Activated T-cell treated with anti-CD3 and anti-CD28 coated beads, Interleukin-2, amount 50 U/mL, for 4 hours (primary cell): Measurements from ENCODE around the gene SOX21. TPM values are rescaled to one million over a fixed set of nuclear protein-coding genes. Genes with fewer than 3 reads are reported as not detected.

ENCODE experiments used
- ATAC-seq, 2 donors: fragments of 200-7000 bp; cut with Tn5 transposase; one replicate each; pipeline ENCODE4 v1.10.0; 2021
- DNase-seq: peaks from one replicate; pipeline ENCODE4 v3.0.0-alpha.2; 2020
- H3K27me3 Mint-ChIP-seq: one replicate; pipeline ENCODE4 v1.8.0; 2021; ENCODE audit warnings: low read depth, mixed read lengths
- H3K36me3 Mint-ChIP-seq: one replicate; pipeline ENCODE4 v1.8.0; 2022; ENCODE audit warnings: mixed read lengths; ENCODE audit not compliant: insufficient read depth
- H3K4me1 Mint-ChIP-seq: one replicate; pipeline ENCODE4 v1.8.0; 2021; ENCODE audit warnings: low read depth, mixed read lengths
- H3K4me3 Mint-ChIP-seq: one replicate; pipeline ENCODE4 v1.8.0; 2021; ENCODE audit warnings: mild to moderate bottlenecking, moderate library complexity, mixed read lengths
- H3K9me3 Mint-ChIP-seq: one replicate; pipeline ENCODE4 v1.8.0; 2021; ENCODE audit warnings: mixed read lengths
- total RNA-seq, 3 donors: library from RNA; stranded (reverse); gene quantifications; one replicate each; pipeline ENCODE4 v1.2.1, GENCODE V29; 2021

SOX21 gene
- total RNA-seq, 3 donors from 2014 or later: not detected

GRCh38 chr13:94704377-94705080 lies 7.8 kb downstream of the SOX21 start:
- peaks cover 6% of the 10 kb centered on the region for H3K4me1 Mint-ChIP-seq
- ATAC-seq (no peak), DNase-seq (no peak)
- H3K27me3 Mint-ChIP-seq: peaks cover 95% of the 10 kb centered on the region
- no peaks in the 10 kb centered on the region for H3K9me3 Mint-ChIP-seq
- H3K4me3 Mint-ChIP-seq: no peak overlapping the region
- H3K36me3 Mint-ChIP-seq: no peaks in the 10 kb centered on the region

DNA sequence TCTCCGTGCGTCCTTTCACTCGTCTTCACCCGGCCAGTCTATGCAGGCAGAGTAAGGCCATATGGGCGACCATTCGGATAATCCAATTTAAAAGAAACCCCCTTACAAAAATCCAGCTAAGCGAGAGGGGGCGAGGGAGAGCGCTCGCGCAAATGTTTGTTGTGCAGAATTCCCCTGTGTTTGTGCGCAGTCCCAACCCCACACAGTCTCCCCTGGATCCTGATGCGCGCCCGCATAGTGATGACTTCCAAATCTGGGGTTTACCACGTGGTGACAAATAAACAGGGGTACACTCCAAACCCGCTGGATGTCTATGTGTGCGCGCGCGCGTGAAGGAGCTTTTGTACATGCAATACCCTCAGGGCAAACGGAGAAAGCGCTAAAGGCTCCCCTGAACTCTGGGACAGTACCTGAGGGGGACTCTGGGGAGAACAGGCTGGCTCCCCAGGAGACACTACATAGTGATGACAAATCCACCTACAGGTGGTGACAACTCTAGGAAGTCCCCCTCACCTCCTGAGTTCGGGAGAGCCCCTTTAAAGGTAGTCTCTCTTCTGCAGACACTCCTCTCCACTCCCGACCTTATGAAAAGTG lies 8.5 kb downstream of the SOX21 start:
- peaks cover 6% of the 10 kb centered on the region for H3K4me1 Mint-ChIP-seq
- H3K27me3 Mint-ChIP-seq: peaks cover 93% of the 10 kb centered on the region
- DNase-seq (no peak), ATAC-seq (peak; percentile 47 to 58)
- no peaks in the 10 kb centered on the region for H3K36me3 Mint-ChIP-seq
- no peaks in the 10 kb centered on the region for H3K9me3 Mint-ChIP-seq
- no peak overlapping the region for H3K4me3 Mint-ChIP-seq

- peaks cover 93% of the 10 kb centered on the region for H3K27me3 Mint-ChIP-seq
- DNase-seq (no peak), ATAC-seq (no peak)
- peaks cover 4% of the 10 kb centered on the region for H3K4me1 Mint-ChIP-seq
- no peaks in the 10 kb centered on the region for H3K36me3 Mint-ChIP-seq
- H3K9me3 Mint-ChIP-seq: no peaks in the 10 kb centered on the region
- H3K4me3 Mint-ChIP-seq: no peak overlapping the region
Measured at GRCh38 chr13:94703271-94703670, 9.1 kb downstream of the SOX21 start.

DNA sequence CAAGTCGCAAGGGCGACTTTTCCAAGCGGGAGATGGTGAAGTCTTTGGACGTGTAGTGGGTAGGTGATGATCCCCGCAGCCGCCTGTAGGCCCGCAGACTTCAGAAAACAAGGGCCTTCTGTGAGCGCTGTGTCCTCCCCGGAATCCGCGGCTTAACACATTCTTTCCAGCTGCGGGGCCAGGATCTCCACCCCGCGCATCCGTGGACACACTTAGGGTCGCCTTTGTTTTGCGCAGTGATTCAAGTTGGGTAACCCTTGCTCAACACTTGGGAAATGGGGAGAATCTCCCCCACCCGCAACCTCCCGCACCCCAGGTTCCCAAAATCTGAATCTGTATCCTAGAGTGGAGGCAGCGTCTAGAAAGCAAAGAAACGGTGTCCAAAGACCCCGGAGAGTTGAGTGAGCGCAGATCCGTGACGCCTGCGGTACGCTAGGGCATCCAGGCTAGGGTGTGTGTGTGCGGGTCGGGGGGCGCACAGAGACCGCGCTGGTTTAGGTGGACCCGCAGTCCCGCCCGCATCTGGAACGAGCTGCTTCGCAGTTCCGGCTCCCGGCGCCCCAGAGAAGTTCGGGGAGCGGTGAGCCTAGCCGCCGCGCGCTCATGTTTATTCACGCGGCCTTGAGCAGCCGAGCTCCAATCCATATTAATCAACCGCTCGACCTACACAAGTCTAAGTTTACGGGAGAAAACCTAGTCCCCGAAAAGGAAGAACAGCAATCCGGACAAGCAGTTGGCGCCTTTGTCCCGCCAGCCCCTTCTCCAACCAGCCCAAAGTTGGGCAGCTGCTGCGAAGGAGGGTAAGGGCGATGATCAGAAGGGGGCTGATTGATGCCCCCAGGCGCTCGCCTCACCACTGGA lies 9.9 kb downstream of the SOX21 start:
- no peaks in the 10 kb centered on the region for H3K9me3 Mint-ChIP-seq
- peaks cover 88% of the 10 kb centered on the region for H3K27me3 Mint-ChIP-seq
- no peak overlapping the region for H3K4me3 Mint-ChIP-seq
- ATAC-seq (no peak), DNase-seq (no peak)
- no peaks in the 10 kb centered on the region for H3K4me1 Mint-ChIP-seq
- H3K36me3 Mint-ChIP-seq: no peaks in the 10 kb centered on the region

DNA sequence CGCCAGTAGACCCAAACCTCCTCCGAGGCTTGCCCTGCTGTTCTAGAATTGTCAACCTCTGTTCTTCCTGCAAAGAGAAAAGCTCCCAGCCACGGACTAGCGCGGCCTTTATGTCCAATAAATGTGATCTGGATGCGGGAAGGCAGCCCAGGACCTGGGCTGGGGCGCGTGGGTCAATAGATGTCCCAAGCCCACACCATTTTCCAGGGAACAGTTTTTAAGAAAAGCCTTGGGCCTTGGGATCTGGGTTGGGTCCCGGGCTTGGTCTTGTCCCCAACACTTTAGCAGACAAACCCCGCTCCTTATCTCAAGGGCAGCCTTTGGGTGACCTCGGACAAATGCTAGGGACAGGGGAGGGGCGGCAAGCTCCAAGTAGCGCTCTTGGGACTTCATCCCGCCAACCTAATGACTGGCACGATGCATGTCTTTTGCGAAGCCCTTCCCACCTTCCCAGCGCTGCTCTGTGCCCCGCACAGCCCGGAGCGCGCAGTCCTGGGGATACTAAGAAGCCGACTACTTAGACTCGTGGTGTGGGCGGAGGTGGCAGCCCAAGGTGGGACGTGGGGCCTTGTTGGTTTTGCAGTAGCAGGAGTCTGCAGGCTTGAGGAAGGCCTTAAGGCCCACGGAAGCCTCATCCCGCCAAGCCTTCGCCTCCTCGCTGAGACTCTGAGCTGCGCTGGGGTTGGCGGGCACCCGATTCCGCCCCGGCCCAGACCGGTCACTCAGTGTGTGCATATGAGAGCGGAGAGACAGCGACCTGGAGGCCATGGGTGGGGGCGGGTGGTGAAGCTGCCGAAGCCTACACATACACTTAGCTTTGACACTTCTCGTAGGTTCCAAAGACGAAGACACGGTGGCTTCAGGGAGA lies 10.8 kb downstream of the SOX21 start:
- Mint-ChIP-seq H3K36me3 (no peaks in the 10 kb centered on the region), H3K4me1 (no peaks in the 10 kb centered on the region), H3K4me3 (no peak overlapping the region), H3K9me3 (no peaks in the 10 kb centered on the region), H3K27me3 (peaks cover 85% of the 10 kb centered on the region)
- DNase-seq (no peak), ATAC-seq (no peak)

GRCh38 chr13:94700536-94700935 lies 11.8 kb downstream of the SOX21 start:
- H3K9me3 Mint-ChIP-seq: no peaks in the 10 kb centered on the region
- H3K4me3 Mint-ChIP-seq: no peak overlapping the region

DNA sequence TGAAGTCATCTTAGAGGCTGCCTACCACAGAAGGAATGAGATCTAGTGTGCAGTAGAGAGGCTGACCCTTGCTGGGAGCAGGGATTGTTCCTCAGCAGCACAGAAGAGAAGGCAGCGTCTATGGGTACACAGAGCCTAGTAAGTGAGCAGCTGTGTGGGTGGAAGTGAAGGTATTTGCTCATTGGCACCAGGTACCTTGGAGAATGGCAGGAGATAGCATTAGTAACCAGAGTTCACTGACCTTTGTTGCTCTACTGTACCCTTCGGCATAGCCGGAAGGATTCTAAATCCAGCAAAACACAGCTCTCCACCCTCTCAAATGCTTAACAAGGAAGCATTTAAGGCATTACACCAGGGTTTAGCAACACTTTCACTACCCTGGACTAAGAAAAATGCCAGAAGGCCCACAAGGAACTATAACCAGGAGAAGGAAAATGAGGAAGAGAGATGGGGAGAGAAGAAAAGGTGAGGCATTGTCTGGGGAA lies 12.3 kb downstream of the SOX21 start:
- H3K27me3 Mint-ChIP-seq: peaks cover 77% of the 10 kb centered on the region
- no peak for DNase-seq
- H3K36me3 Mint-ChIP-seq: no peaks in the 10 kb centered on the region
- no peaks in the 10 kb centered on the region for H3K4me1 Mint-ChIP-seq
- H3K9me3 Mint-ChIP-seq: no peaks in the 10 kb centered on the region
- no peak for ATAC-seq
- no peak overlapping the region for H3K4me3 Mint-ChIP-seq

More at GRCh38 chr13:94700536-94700935, 11.8 kb downstream of the SOX21 start:
- DNase-seq: no peak
- H3K36me3 Mint-ChIP-seq: no peaks in the 10 kb centered on the region
- no peak for ATAC-seq
- H3K4me1 Mint-ChIP-seq: no peaks in the 10 kb centered on the region
- H3K27me3 Mint-ChIP-seq: peaks cover 78% of the 10 kb centered on the region

DNA sequence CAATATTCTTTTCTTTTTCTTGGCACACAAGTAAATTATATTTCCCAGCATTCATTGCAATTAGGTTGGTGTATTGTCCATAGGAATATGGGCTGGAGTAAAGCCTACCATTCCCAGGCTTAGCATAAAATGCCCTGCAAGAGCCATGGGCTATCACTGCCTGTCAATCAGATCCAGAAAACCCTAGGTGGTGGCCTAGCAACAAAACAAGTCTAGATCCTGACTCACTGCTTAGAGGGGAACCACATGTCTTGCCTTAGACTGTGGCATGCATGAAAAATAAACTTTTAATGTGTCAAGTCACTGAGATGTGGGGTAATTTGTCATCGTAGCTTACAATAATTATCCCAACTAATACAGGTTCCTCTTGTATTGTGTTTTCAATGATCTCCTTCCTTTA lies 16.2 kb downstream of the SOX21 start:
- no peaks in the 10 kb centered on the region for H3K9me3 Mint-ChIP-seq
- ATAC-seq (no peak), DNase-seq (no peak)
- no peak overlapping the region for H3K4me3 Mint-ChIP-seq
- no peaks in the 10 kb centered on the region for H3K36me3 Mint-ChIP-seq
- H3K27me3 Mint-ChIP-seq: peaks cover 57% of the 10 kb centered on the region
- no peaks in the 10 kb centered on the region for H3K4me1 Mint-ChIP-seq

DNA sequence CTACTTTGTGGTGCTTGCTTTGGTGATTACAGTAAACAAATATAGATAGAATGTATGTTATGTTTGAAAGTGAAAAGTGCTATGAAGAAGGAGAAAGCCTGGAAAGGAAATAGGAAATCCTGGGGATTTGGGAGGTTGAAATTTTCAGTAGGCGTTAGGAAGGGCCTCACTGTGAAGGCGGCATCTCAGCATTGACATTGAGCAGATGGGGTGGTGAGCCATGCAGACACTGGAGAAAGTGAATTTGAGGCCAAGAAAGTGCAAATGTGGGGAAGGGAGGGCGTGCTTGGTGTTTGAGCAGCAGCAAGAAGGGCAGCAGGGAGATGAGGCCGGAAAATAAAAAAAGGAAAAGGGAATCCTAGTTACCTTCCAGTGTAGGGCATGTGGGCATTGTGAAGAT lies 20.3 kb downstream of the SOX21 start:
- no peak overlapping the region for H3K4me3 Mint-ChIP-seq
- no peaks in the 10 kb centered on the region for H3K9me3 Mint-ChIP-seq
- DNase-seq (no peak), ATAC-seq (no peak)
- peaks cover 35% of the 10 kb centered on the region for H3K27me3 Mint-ChIP-seq
- no peaks in the 10 kb centered on the region for H3K36me3 Mint-ChIP-seq
- no peaks in the 10 kb centered on the region for H3K4me1 Mint-ChIP-seq

DNA sequence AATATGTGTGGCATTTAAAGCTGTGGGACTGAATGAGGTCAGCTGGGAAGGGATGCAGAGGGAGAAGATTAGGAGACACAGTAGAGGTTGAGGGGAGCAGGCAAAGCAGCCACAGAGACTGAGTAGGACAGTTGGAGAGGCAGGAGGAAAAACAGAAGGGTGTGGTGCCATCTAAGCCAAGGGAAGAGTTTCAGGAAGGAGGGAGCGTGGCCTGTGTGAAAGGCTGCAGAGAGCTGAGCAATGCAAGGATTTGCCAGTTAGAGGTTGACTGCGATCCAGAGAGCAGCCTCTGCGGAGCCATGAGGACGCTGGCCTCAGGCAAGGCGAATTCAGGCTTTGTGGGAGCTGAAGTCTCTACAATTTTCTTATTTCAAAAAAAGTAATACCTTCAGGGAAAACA lies 28.9 kb downstream of the SOX21 start:
- Mint-ChIP-seq H3K4me1 (no peaks in the 10 kb centered on the region), H3K9me3 (no peaks in the 10 kb centered on the region)

DNA sequence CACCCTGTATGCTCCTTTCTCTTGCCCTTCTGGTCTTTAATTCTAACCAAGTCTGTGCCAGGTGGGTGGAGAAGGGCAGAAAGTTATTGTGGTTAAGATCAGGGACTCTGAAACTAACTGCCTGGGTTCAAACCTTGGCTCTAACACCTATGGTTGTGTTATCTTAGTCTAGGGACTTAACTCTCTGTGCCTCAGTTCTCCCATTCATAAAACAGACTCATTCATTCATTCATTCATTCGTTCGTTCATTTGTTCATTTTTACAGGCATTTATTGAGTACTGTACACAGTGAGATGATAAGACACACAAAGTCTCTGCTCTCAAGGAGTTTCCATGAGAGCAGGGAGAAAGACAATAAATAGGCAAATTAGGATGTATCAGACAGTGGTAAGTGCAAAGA lies 30.1 kb downstream of the SOX21 start:
- ATAC-seq: no peak
- Mint-ChIP-seq H3K9me3 (no peaks in the 10 kb centered on the region), H3K27me3 (peaks cover 20% of the 10 kb centered on the region), H3K4me3 (no peak overlapping the region), H3K4me1 (no peaks in the 10 kb centered on the region), H3K36me3 (no peaks in the 10 kb centered on the region)
- DNase-seq: no peak

More for the DNA sequence above, 28.9 kb downstream of the SOX21 start:
- no peak for ATAC-seq
- no peak for DNase-seq
- no peaks in the 10 kb centered on the region for H3K36me3 Mint-ChIP-seq
- peaks cover 16% of the 10 kb centered on the region for H3K27me3 Mint-ChIP-seq
- H3K4me3 Mint-ChIP-seq: no peak overlapping the region

DNA sequence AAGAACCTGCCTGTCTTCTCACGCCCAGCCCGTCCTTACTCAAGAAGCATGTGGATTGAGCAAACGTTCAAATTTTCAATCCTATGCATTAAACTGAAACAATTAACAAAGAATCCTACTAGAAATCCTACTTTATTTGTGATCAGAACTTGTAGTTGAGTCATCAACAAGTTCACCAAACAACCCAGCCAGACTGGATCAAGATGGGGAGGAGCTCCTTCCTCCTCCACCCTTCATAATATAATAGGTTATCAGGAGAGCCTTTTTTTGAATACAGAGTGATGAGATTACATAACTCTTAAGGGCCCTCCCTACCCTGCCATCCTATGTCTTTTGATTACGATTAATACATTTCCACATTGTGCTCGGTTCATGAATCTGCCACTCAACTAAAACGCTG lies 32.7 kb downstream of the SOX21 start:
- Mint-ChIP-seq H3K36me3 (no peaks in the 10 kb centered on the region), H3K4me1 (no peaks in the 10 kb centered on the region), H3K27me3 (peaks cover 23% of the 10 kb centered on the region), H3K9me3 (no peaks in the 10 kb centered on the region), H3K4me3 (no peak overlapping the region)
- ATAC-seq: no peak
- no peak for DNase-seq

DNA sequence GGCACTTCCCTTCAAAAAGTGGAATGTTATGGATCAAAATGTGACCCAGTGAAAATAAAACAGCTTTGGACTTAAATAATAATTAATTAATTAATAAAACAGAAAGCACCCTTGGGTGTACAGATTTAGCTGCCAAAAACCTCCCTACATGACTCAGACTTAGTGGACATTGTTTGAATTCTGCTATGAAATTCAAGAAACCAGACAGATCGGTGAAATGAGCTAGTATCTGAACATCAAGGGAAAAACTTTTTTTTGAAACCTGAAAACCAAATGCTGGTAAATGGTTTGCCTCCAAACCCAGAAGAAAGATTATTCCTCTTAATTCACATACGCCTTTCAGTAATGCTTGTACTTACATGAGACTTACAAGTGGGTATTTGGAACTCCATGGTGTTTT lies 33.5 kb downstream of the SOX21 start:
- H3K9me3 Mint-ChIP-seq: no peaks in the 10 kb centered on the region
- no peak for ATAC-seq
- H3K36me3 Mint-ChIP-seq: no peaks in the 10 kb centered on the region
- no peaks in the 10 kb centered on the region for H3K4me1 Mint-ChIP-seq
- peaks cover 25% of the 10 kb centered on the region for H3K27me3 Mint-ChIP-seq
- DNase-seq: no peak
- no peak overlapping the region for H3K4me3 Mint-ChIP-seq

DNA sequence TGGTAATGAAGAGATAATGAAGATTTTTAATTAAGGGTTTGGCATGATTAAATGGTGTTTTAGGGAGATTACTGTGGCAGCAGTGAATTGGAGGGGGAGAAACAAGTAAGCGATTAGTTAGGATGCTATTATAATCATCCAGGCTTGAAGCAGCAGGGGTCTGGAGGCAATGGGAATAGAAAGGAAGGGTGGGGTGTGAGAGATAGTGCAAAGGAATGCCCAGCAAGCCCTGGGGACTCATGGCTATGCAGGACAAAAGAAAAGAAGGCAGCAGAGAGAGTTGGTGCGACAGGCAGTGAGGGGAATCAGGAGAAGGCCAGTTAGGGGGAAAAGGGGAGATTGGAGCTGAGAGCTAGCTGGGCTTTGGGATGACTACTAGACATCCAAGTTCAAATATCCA lies 34.5 kb downstream of the SOX21 start:
- DNase-seq: no peak
- Mint-ChIP-seq H3K9me3 (no peaks in the 10 kb centered on the region), H3K36me3 (no peaks in the 10 kb centered on the region), H3K4me1 (no peaks in the 10 kb centered on the region), H3K27me3 (peaks cover 19% of the 10 kb centered on the region), H3K4me3 (no peak overlapping the region)
- ATAC-seq: no peak
